ENCODE results near the gene TRIOBP.
"Not testable (repeated sequence)": the region's sequence is repeated elsewhere in the genome, so short reads cannot be mapped to it uniquely, and the experiment has no call there.

TRIOBP gene, protein sequence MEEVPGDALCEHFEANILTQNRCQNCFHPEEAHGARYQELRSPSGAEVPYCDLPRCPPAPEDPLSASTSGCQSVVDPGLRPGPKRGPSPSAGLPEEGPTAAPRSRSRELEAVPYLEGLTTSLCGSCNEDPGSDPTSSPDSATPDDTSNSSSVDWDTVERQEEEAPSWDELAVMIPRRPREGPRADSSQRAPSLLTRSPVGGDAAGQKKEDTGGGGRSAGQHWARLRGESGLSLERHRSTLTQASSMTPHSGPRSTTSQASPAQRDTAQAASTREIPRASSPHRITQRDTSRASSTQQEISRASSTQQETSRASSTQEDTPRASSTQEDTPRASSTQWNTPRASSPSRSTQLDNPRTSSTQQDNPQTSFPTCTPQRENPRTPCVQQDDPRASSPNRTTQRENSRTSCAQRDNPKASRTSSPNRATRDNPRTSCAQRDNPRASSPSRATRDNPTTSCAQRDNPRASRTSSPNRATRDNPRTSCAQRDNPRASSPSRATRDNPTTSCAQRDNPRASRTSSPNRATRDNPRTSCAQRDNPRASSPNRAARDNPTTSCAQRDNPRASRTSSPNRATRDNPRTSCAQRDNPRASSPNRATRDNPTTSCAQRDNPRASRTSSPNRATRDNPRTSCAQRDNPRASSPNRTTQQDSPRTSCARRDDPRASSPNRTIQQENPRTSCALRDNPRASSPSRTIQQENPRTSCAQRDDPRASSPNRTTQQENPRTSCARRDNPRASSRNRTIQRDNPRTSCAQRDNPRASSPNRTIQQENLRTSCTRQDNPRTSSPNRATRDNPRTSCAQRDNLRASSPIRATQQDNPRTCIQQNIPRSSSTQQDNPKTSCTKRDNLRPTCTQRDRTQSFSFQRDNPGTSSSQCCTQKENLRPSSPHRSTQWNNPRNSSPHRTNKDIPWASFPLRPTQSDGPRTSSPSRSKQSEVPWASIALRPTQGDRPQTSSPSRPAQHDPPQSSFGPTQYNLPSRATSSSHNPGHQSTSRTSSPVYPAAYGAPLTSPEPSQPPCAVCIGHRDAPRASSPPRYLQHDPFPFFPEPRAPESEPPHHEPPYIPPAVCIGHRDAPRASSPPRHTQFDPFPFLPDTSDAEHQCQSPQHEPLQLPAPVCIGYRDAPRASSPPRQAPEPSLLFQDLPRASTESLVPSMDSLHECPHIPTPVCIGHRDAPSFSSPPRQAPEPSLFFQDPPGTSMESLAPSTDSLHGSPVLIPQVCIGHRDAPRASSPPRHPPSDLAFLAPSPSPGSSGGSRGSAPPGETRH (N-terminal part only)

DNA sequence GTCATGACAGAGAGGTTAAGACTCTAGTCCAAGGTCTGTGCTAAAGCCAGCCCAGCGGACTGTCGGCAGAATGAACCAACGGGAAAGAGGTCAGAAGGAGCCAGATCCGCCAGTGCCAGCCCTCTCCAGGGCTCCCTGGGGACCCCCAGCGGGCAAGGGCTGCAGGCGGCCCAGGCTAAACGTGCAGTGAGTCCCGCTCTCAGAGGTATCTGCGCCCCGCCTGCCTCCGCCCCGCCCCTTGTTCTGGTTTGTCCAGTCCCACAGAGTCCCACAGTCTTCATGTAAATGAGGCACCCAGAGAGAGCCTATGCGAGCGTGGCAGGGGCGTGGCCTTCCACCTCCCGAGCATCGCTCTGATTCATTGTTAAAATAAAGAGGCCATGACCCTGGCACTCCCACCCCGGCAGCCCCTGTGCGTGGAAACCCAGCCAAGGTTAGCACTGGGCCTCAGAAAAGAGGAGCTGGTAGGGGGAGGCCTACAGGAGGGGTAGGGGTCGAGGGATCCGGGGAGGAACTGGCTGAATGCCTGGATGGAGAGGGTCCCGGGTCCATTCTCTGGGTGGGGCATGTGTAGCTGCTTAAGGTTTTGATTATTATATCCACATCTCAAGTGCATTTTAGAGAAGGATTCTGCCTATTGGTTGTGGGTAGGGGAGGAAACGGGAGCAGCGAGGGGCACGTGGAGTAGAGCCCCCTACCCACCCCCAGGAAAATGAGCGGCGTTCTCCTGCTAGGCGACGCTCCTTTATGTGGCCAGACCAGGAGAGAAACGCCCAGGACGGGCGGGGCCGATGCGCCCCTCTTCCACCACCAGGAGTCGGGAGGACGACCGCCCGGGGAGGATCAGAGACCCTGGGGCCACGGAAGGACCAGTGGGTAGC, at the start of gene TRIOBP:
Gene TRIOBP, plus strand, starts transcription at position 392 of the 881 bp plus-strand sequence. CDS start 4,318 bp downstream, outside the sequence.
- DNase-seq: peak; percentile 83

DNA sequence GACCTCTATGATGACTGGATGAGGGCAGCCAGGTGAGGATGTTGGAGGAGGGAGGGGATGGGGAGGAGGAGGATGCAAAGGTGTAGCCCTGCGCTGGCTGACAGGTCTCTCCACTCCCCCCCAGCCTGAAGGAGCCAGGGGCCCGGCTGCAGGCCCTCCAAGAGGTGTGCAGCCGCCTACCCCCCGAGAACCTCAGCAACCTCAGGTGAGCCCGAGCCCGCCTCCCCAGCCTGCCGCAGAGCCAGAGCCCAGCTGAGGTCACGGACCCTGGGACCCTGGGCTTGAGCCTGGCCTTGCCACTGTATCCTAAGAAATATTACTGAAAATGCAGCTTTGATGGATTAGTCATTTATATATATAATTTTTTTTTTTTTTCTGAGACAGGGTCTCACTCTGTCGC, 49.5 kb upstream of the TRIOBP start:
- no peak for DNase-seq

DNA sequence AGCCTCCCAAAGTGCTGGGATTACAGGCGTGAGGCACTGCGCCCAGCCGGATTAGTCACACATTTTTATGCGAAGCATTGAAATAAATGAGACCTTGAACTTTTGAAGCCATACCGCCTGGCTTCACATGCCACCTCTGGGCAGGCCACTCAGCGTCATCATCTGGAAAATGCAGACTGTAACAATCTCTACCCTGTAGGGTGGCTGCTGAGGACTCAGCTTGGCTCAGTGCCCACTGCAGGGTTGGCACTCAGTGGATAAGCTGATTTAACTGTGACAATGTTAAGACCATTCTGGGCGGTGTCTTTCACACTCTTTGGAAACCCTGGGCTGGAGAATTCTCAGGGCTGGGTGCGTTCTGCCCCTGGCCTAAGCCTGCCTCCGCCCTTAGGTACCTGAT, 48.9 kb upstream of the TRIOBP start:
- DNase-seq: no peak

DNA sequence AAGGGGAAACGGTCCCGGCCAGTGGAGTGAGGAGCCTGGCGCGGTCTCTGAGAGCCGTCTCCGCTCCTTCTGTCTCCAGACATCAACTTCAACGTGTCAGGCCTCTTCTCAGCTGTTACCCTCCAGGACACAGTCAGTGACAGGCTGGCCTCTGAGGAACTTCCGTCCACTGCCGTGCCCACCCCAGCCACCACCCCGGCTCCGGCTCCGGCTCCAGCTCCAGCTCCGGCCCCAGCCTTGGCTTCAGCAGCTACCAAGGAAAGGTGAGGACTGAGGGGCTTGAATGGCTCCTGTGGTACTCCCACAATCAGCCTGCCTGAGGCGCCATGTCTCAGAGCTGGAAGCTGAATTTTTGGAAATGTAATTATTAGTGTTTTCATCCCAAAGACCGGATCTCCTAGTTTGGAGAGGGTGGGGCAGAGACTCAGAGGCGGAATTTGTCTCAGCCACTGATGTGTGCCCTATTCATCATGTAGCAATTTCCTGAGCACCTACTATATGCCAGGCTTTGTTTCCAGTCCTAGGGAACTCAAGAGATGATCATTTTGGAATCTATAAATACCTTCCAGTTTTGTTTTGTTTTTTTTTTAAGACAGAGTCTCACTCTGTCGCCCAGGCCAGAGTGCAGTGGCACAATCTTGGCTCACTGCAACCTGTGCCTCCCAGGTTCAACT, 46.2 kb upstream of the TRIOBP start:
- DNase-seq: no peak

DNA sequence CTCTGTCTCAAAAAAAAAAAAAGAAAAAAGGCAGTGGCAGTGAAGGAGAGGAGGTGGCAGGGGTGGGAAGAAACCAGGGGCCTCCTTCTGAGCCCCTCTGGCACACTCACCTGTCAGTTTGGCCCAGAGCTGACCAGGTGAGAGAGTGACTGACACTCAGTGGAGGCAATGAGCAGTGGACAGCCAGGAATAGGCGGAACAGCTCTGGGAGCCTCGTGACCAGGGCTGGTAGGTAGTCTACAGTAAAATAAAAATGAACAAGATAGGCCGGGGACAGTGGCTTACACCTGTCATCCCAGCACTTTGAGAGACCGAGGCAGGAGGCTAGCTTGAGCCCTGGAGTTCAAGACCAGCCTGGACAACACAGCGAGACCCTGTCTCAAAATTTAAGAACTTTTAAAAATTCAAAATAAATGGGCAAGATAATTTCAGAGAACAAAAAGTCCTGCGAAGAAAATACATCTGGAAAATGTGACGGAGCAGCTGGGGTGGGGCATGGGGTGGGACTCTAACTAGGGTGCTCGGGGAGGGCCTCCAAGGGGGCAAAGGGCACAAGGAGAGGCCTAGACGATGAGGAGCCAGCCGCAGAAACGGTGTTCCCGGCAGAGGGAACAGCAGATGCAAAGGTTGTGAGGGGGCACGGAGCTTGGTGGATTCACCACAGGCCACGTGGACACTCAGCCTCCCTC, 42.1 kb upstream of the TRIOBP start:
- DNase-seq: no peak

DNA sequence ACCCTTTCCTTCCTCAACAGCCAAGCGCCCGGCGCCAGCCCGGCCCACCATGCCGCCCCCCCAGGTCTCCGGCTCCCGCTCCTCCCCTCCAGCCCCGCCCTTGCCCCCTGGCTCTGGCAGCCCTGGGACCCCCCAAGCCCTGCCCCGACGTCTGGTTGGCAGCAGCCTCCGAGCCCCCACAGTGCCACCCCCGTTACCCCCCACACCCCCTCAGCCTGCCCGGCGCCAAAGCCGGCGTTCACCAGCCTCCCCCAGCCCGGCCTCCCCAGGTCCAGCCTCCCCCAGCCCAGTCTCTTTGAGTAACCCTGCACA, 41.6 kb upstream of the TRIOBP start:
- no peak for DNase-seq

DNA sequence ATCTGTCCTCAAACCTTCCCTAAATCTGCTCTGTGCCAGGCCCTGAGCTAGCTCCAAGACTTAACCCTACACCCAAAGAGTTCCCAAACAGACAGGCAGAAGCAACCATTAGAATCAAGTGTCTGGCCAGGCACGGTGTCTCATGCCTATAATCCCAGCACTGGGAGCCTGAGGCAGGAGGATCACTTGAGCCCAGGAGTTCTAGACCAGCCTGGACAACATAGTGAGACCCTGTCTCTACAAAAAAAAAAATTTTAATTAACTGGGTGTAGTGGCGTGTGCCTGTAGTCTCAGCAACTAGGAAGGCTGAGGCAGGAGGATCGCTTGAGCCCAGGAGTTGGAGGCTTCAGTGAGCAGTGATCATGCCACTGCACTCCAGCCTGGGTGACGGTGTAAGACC, 40.3 kb upstream of the TRIOBP start:
- not testable (repeated sequence) for DNase-seq

DNA sequence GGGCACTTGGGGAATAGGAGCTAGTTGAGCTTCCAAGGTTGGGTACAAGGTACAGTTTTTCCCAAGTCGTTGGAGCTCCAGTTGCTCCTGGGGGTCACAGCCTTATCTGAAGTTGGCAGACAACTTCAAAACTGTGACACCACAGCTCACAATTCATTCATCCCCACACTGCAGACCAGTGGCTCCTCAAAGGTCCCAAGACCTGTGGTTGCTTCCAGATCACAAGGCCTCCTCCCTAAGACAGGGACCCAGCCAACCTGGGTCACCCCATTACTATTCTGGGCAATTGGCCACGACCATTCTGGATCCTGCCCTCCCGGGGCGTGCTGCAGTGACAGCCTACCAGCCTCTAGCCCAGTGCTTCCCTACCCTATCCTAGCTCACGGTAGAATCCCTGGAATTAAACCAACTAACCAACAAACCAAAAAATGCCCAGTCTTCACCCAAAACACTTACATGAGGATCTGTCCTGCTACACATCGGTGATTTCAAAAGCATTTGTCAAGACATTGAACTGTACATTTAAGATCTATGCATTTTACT, 39.2 kb upstream of the TRIOBP start:
- DNase-seq: no peak

DNA sequence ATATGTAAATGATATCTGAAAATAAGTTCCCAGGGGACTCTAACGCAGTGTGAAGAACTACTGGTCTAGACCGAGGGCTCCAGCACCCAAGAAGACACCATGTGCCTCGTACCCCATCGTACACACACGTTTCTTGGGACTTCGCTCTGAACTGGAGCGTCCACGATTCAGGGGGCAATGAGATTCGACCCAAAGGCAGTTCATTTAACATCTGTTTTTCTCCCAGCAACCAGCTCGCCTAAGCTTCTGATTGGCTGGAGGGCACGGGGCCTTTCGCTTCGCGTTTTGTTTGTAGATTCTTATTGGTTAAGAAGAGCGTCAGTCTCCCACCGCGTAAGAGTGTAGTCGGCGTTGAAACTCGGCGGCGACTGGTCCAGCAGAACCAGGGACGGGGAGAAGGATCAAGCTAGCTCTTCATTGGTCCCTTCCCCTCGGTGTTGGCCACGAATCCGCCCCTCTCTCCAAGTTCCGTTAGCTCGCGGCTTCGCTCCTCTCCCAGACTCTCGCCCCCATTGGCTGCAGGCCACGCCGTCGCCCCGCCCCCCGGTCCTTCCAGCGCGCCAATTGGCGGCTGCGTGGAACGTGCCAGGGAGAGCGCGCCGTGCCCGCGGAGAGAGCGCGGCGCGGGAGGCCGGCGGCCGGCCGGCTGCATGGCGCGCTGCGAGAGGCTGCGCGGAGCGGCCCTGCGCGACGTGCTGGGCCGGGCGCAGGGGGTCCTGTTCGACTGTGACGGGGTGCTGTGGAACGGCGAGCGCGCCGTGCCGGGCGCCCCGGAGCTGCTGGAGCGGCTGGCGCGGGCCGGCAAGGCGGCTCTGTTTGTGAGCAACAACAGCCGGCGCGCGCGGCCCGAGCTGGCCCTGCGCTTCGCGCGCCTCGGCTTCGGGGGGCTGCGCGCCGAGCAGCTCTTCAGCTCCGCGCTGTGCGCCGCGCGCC, 38.4 kb upstream of the TRIOBP start, which contains the start of gene PDXP:
Gene PDXP, plus strand, starts transcription at position 591 of the 933 bp plus-strand sequence. Its CDS starts 60 bp downstream, at position 651.
- DNase-seq: peak; percentile 98

DNA sequence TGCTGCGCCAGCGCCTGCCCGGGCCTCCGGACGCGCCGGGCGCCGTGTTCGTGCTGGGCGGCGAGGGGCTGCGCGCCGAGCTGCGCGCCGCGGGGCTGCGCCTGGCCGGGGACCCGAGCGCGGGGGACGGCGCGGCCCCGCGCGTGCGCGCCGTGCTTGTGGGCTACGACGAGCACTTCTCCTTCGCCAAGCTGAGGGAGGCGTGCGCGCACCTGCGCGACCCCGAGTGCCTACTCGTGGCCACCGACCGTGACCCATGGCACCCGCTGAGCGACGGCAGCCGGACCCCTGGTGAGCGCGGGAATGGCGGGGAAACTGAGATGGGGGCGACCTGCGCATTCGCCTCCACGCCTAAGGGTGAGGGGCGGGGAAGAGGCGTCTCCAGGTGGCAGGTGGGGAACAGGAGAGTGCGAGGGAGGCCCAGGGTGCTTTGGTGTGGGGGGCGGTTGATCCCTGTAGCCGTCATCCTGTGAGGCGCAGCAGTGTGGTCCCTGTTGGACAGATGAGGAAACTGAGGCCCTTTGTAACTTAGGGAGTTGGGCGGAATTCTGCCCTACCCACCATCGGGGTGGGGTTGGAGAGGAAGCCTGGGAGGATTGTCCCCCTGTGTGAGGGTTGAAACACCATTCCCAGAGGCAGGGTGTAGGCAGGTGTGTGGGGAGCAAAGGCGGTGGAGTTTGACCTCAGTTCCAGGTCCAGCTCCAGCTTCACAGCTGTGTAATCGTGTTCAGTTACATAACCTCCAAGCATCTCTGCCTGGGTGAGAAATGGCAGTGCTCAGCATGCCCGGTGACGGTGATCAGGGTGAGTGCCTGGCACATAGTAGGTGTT, 37.6 kb upstream of the TRIOBP start:
- DNase-seq: no peak

DNA sequence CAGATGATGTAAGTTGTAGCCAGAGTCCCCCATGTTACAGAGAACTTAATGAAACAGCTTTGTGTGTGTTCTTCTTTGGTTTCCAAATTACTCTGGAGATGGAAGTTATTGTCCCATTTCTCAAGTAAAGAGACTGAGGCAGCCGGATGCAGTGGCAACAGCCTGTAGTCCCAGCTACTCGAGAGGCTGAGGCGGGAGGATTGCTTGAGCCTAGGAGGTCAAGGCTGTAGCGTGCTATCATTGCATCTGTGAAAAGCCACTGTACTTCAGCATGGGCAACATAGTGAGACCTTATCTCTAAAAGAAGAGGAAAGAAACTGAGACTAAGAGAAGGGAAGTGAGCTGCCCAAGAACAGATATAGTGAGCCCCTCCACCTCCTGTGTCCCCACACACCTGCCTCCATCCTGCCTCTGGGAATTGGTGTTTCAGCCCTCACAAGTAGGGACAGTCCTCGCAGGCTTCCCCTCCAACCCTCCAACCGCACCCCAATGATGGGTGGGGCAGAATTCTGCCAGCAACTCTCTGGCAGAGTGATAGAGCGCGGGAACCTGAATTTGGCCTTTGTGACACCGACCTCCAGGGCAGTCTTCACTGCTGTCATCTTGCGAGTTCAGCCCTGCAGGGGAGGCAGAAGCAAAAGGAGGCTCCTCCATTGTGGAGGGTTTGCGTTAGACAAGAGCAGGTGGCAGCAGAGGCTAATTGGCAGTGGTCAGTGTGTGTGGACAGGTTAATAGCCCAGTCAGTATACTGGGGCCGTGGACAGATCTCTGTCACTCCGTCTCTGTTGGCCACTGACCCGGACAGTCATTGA, 36.7 kb upstream of the TRIOBP start:
- DNase-seq: no peak

DNA sequence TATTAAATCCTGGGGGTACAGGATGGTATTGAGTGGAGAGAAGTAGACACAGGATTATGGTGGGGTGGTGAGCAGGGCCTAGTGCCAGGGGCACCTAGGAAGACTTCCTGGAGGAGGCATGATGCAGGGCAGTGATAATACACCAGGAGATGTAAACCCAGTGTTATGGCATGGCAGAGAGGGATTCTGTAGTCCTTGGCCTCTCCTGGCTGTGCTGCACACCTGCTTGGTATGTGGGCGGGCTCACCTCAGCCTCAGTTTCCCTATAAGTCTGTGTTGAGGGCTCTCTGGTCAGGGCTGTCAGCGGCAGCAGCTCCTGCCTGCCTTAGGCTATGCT, 36.2 kb upstream of the TRIOBP start:
- no peak for DNase-seq

DNA sequence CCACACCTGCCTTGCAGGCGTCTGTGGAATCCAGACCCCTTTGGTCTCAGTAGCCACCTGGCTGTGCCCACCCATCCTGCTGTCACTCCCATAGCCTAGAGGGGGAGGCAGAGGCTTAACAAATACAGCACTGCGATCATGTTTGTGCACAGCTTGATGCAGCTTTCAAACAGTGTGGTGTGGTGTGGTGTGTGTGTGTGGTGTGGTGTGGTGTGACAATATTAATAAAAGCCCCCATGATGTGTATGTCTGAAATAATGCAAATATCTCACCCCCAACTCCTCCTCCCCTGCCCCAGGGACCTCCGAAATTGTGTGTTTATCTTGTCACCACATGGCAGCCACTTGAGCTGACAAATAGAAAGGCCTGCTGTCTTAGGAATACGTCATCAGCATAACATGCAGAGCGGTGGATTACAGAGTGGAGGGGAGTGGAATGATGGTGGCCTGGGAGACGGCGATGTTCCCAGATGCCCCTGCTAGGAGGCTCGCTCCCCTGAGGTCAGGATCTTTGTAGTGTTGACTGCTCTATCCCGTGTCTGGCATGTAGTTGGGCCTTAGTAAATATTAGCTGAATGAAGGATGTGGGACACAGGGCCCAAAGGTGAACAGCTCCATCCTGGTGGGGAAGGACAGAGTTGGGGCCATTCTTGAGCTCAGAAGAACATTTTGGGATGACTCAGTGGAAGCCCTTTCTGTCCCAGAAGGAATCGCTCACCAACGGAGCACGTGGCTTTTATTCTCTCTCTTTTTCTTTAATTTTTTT, 35.5 kb upstream of the TRIOBP start:
- peak; percentile 40 for DNase-seq

DNA sequence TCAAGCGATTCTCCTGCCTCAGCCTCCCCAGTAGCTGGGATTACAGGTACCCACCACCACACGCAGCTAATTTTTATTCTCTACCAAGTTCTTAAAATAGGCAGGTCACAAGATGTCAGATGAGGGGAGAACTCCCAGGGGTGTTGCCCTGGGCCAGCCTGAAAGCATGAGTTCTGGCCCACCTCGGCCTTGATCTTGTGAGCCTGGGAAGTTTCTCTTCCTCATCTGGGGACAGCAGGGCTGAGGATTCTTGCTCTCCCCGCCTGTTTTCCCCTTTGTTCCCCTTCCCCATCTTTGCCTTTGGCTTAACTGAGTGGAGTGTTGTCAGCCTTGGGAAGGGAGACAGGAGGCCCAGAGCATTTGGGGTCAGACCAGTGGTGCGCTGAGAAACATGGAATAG, 34.8 kb upstream of the TRIOBP start:
- DNase-seq: no peak

DNA sequence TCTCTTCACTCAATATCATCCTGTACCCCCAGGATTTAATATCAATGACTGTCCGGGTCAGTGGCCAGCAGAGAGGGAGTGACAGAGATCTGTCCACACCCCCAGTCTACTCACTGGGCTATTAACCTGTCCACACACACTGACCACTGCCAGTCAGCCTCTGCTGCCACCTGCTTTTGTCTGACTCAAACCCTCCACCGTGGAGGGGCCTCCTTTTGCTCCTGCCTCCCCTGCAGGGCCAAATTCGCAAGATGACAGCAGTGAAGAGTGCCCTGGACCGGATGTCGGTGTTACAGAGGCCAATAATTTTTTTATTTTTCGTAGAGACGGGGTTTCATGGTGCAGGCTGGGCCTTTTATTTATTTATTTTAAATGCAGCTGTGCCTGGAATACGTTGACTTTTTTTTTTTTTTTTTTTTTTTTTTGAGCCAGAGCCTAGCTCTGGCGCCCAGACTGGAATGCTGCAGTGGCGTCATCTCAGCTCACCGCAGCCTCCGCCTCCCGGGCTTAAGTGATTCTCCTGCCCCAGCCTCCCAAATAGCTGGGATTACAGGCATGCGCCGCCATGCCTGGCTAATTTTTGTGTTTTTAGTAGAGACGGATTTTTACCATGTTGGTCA, 33.2 kb upstream of the TRIOBP start:
- DNase-seq: no peak
